Large intestine (tissue), 3 donors: ENCODE results near the gene STK39. TPM values are rescaled to one million over a fixed set of nuclear protein-coding genes. Genes with fewer than 3 reads are reported as not detected.
A peak's percentile ranks its signal among the peaks of the same experiment; 100 is the strongest.

ENCODE experiments used
- DNase-seq, 2 donors: peaks; one replicate each; pipeline versions ENCODE4 v3.0.0 to v3.0.0-alpha.2; 2013
- H3K27ac ChIP-seq: one replicate; pipeline ENCODE4 v1.5.1; 2013; ENCODE audit warnings: low read length
- H3K27me3 ChIP-seq: 2 replicates; pipeline ENCODE4 v1.6.1; 2013; ENCODE audit warnings: low read length; ENCODE audit not compliant: control insufficient read depth, insufficient read depth
- H3K36me3 ChIP-seq: 2 replicates; pipeline ENCODE4 v1.6.1; 2013; ENCODE audit warnings: low read length; ENCODE audit not compliant: control insufficient read depth, insufficient read depth
- H3K4me1 ChIP-seq: one replicate; pipeline ENCODE4 v1.6.1; 2013; ENCODE audit warnings: low read length; ENCODE audit not compliant: control insufficient read depth, insufficient read depth
- H3K4me3 ChIP-seq: one replicate; pipeline ENCODE4 v1.5.1; 2013; ENCODE audit warnings: low read length
- H3K9me3 ChIP-seq: one replicate; pipeline ENCODE4 v1.6.1; 2013; ENCODE audit warnings: mild to moderate bottlenecking, low read depth, low read length, moderate library complexity; ENCODE audit not compliant: control insufficient read depth
- WGBS: methylation state at CpG from one replicate; pipeline ENCODE4 v1.1.5; 2013; ENCODE audit warnings: low lambda C conversion rate; ENCODE audit not compliant: insufficient coverage; 5-methylcytosine and 5-hydroxymethylcytosine counted together
- polyA plus RNA-seq: library from polyadenylated mRNA; unstranded; fragments of 120-200 nt; gene quantifications from one replicate; pipeline ENCODE4 v1.2.1, GENCODE V29; 2013

Gene STK39
- polyA plus RNA-seq, 1 donor: 22.4 TPM

DNA sequence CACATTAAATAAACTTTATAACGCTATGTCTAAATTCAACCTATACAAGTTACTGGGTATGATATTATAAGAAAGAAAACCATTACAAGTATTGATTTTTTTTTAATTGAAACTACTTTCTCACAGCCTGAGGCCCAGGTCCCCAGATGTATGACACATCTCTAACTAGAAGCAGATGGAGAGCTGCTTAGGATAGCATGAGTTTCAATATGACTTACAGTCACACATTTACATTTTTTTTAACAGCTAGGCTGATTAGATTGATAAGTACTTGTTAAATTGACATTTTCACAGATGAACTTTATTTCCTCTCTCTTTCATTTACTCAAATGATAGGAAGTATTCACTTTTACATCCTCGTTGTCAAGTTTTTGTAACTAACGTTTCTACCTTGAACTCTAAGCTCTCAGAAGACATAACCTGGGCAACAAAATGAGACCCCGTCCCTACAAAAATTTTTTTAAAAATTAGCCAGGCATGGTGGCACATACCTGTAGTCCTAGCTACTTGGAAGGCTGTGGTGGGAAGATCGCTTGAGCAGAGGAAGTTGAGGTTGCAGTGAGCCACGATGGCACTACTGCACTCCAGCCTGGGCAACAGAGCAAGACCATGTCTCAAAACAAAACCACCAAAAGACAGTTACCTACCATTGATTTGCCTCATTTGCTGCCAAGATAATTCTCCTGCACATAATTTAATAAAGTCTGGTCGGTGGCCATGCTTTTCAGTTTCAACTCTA, 52.4 kb downstream of the STK39 start:
- DNase-seq: no peak
- WGBS: 100% methylated on average over 1 of the region's 7 CpGs
- Histone ChIP-seq H3K27me3 (no peaks in the 10 kb centered on the region), H3K36me3 (no peaks in the 10 kb centered on the region), H3K9me3 (no peaks in the 10 kb centered on the region), H3K27ac (no peak overlapping the region), H3K4me3 (no peak overlapping the region), H3K4me1 (peaks cover 48% of the 10 kb centered on the region)

DNA sequence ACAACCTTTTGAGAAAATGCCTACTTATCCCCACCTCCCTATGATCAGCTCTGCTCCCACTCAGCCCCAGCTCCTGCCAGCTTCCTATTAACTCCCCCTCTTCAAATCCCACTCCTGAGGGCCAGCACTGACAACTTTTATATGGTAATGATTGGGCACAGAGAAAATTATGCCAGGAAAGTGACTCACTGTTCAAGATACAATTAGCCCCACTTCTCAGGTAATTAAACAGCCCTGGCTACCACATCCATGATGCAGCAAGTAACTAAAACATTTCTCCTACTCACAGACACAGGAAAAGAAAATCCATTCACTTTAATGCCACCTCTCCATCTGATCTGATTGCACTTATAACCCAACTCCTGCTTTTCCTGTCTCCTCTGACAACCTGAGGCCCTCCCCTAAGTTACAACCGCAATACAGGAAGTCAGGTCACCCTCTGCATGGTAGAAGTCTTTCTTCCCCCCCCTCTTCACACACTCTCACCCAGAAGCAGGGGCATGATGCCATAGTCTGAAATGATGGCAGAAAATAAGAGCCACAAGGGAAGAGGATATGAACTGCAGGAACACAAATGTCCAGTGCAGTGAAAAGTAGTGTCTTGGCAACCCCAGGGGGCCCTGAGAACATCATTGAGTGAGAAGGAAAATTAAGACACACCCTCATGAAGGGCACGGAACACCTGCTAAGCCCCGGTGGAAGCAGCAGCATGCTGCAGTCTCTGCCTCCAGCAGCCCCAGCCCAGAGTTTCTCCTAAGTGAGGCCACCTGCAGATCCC, 54.4 kb downstream of the STK39 start:
- H3K4me3 ChIP-seq: no peak overlapping the region
- WGBS: no CpG with 5 or more reads among the region's 3 CpGs
- DNase-seq: peak in 1 of 2 donors; percentile 51
- peaks cover 52% of the 10 kb centered on the region for H3K4me1 ChIP-seq
- H3K27ac ChIP-seq: peak overlapping the region; percentile 19
- H3K36me3 ChIP-seq: no peaks in the 10 kb centered on the region
- no peaks in the 10 kb centered on the region for H3K9me3 ChIP-seq
- H3K27me3 ChIP-seq: no peaks in the 10 kb centered on the region

DNA sequence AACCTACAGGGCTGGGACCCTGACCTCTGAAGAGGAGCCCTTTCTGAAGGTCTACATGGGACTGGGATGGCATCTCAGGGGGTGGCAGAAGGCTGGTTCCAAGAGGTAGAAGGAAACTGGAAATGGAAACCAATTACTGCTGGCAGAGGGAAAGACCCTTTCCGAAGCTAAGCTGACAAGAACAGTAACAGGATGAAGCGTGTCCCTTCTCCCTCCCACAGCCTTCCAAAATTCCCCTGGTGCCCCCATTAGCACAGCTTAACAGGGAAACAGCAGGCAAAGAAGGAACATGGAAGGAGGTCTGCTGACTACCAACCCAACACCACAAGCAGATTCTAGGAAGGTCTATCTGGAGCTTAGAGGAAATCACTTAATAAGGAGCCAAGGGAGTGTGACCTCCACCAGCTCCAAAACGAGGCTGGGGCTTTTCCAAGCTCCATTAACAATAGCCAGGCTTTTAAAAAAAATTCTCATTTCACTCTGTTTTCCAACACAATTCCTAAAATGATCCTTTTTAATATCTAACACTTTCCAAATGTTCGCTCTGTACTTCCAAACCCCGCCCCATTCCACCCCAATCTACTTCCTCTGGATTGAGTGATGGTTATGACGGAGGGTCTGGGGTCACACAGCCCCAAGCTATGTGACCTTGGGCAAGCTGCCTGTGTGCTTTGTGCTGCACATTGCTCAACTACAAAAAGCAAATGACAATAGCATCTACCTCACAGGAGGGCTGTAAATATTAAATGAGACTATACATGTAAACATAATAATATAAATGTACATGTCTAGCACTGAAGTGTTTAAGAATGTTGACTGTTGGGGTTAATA, 55.2 kb downstream of the STK39 start:
- Histone ChIP-seq H3K27me3 (no peaks in the 10 kb centered on the region), H3K36me3 (no peaks in the 10 kb centered on the region), H3K9me3 (no peaks in the 10 kb centered on the region), H3K4me3 (no peak overlapping the region), H3K27ac (no peak overlapping the region), H3K4me1 (peaks cover 49% of the 10 kb centered on the region)
- DNase-seq: no peak
- no CpG with 5 or more reads among the region's 6 CpGs for WGBS

DNA sequence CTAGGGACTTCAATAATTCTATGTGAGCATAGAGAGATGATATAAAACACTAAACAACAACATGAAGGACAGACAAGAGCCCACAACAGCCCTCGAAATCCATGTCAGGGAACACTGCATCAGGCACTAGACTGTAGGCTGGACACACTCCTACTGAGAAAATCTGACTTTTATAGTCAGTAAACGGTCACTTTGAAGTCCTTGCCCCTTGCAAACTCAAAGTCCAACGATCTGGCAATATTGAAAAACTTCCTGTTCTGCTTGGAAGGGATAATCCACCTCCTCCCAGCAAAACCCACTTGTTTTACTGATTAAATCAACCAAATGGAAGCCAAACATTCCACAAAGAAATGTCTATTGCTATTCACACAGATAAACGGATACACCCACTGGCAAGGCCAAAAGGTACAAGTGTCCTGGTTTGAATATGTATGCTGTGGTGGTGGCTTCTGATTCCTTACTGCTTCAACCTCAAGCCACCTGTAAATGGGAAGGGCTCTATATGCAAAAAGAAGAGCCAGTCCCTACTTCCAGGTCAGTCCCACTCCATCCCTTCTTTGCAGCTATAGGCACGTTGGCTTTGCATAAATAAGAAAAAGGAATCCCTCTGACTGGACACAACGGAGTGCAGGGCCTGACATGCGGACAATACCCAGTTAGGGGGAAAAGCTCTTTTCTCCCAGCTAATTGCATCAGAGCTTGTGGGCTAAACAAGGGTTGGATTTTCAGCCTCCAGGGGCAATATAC, 56.6 kb downstream of the STK39 start:
- Histone ChIP-seq H3K36me3 (no peaks in the 10 kb centered on the region), H3K27ac (peak overlapping the region; percentile 40), H3K9me3 (no peaks in the 10 kb centered on the region), H3K27me3 (no peaks in the 10 kb centered on the region), H3K4me1 (peaks cover 47% of the 10 kb centered on the region), H3K4me3 (no peak overlapping the region)
- peak; percentile 50 to 78 for DNase-seq
- WGBS: no CpG with 5 or more reads among the region's 7 CpGs

DNA sequence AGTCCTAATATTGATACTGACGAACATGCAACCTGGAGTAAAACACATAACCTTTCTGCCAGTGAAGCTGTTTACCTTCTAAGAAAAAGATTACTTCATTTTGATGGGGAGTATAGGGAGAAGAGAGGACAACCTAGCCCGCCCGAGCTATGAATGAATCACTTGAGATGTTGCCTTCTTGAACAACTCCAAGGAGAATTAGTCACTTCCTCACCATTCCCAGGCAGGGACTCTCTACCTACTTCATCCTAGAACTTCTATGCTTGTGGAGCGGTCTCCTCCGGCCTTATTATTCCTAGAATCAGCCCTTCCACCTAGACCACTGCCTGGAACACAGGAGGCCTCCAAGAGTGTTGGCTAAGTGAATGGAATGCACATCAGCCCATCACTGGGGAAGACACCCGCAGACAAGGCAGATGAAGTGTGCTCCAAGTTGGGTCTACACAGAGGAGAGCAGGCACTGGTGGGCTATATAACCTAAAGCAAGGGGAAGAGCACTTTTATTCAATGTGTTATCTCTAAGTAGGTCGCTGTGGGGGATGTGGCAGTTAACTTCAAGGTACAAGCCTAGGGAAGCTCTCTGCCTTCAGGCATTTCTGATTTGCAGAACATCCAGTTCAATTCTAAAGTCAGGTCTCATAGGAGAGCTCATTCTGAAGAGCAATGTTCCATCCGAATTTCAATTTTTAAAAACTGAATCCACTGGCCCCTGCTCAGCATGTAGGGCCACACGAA, 57.4 kb downstream of the STK39 start:
- no peaks in the 10 kb centered on the region for H3K36me3 ChIP-seq
- WGBS: 100% methylated on average over 1 of the region's 9 CpGs
- H3K9me3 ChIP-seq: no peaks in the 10 kb centered on the region
- H3K27ac ChIP-seq: peak overlapping the region; percentile 40
- no peak for DNase-seq
- H3K4me3 ChIP-seq: no peak overlapping the region
- peaks cover 49% of the 10 kb centered on the region for H3K4me1 ChIP-seq
- H3K27me3 ChIP-seq: no peaks in the 10 kb centered on the region

DNA sequence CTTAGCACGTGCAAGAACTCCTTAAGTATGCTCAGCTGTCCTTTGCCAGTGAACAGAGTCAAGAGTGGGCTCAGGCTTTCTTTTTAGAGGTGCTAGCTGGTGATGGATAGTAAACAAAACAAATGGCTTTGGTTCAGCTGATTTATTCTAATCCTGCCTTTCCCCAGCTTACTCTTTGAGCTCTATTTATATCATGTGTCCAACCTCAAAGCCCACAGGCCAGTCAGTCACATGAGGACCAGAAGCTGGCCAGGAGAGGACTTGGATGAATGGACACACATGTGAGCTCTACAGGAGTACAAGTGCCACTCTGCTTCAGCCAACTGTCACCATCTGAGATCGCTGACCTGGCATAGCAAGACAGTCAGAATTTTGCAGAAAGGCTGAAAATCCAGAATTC, 59.4 kb downstream of the STK39 start:
- Histone ChIP-seq H3K4me3 (no peak overlapping the region), H3K27me3 (no peaks in the 10 kb centered on the region), H3K4me1 (peaks cover 37% of the 10 kb centered on the region), H3K9me3 (no peaks in the 10 kb centered on the region), H3K36me3 (no peaks in the 10 kb centered on the region), H3K27ac (no peak overlapping the region)
- WGBS: 100% methylated on average over 1 of the region's 2 CpGs
- DNase-seq: no peak

DNA sequence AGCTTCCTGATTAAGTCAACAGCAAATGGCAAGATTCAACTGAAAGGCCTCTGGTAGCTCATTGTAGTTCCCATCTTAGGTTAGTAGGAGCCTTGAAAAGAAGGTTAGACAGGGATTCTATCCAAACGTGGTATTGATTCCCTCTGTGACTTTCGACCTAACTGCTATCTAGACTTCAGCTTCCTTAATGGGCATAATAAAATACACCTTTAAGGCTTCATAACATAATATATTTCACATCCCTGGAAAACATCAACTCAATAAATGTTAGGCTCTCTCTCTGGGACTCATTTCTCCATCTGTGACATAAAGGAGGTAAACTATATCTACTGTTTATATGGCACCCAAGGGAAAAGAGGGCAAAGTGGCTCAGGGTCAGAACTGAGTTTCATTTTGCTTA, 60.9 kb downstream of the STK39 start:
- H3K27me3 ChIP-seq: no peaks in the 10 kb centered on the region
- no peaks in the 10 kb centered on the region for H3K9me3 ChIP-seq
- WGBS: no CpG with 5 or more reads among the region's 2 CpGs
- no peak for DNase-seq
- no peaks in the 10 kb centered on the region for H3K36me3 ChIP-seq
- no peak overlapping the region for H3K27ac ChIP-seq
- no peak overlapping the region for H3K4me3 ChIP-seq
- H3K4me1 ChIP-seq: peaks cover 29% of the 10 kb centered on the region

DNA sequence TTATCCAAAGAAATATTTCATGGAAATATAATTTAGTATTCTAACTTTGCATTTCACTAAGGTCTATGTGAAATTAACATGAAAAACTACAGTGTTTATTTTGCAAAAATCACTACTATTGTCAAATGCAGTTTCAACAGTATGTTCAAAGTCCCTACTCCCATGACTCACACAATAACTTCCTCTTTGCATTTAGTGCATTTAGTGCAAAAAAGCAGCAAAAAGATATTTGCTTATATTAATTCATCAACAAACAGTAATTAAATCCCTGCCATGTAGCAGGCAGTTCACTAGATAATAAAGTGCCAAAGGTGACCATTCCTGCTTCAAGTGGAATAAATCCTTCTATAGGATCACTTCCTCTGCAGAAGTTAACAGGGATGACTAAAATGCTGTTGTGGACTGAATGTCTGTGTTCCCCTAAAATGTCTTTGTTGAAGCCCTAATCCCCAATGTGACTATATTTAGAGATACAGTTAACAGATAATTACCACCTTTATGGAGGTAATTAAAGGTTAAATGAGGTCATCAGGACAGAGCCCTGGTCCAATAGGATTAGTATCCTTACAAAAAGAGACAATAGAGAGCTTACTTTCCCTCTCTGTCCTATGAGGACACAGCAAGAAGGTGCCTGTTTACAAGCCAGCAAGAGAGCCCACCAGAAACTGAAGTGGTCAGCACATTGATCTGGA, 61.7 kb downstream of the STK39 start:
- no peaks in the 10 kb centered on the region for H3K36me3 ChIP-seq
- DNase-seq: peak in 1 of 2 donors; percentile 60
- H3K9me3 ChIP-seq: no peaks in the 10 kb centered on the region
- peaks cover 23% of the 10 kb centered on the region for H3K4me1 ChIP-seq
- H3K27ac ChIP-seq: no peak overlapping the region
- H3K27me3 ChIP-seq: no peaks in the 10 kb centered on the region
- H3K4me3 ChIP-seq: no peak overlapping the region
